Stimulated activated CD4-positive, alpha-beta T cell treated with anti-CD3 and anti-CD28 coated beads, Interleukin-12 subunit alpha, Interleukin-12 subunit beta, amount 100 ng/mL, for 48 hours (primary cell): Measurements from ENCODE around the gene OLIG1.

Source experiments
- DNase-seq, 3 donors: peaks; one replicate each; pipeline ENCODE4 v3.0.0-alpha.2; 2020; ENCODE audit warnings: low read depth in 2 of 3, low spot score in 1 of 3

OLIG1 gene

GRCh38 chr21:33030633-33031032 lies 39.3 kb upstream of the OLIG1 start:
- no peak for DNase-seq

GRCh38 chr21:33031152-33031911 lies 38.6 kb upstream of the OLIG1 start:
- DNase-seq = no peak

GRCh38 chr21:33032434-33033047 lies 37.4 kb upstream of the OLIG1 start:
- DNase-seq = no peak

- DNase-seq = no peak
Observed at GRCh38 chr21:33033094-33033951, 36.6 kb upstream of the OLIG1 start.

- DNase-seq = no peak
Observed at GRCh38 chr21:33033961-33034413, 36.0 kb upstream of the OLIG1 start.

GRCh38 chr21:33035147-33035546 lies 34.8 kb upstream of the OLIG1 start:
- DNase-seq = no peak

- DNase-seq = no peak
Observed at GRCh38 chr21:33036430-33037162, 33.3 kb upstream of the OLIG1 start.

- DNase-seq = no peak
Observed at GRCh38 chr21:33037501-33037900, 32.4 kb upstream of the OLIG1 start.

GRCh38 chr21:33039536-33039935 lies 30.4 kb upstream of the OLIG1 start:
- DNase-seq = no peak

GRCh38 chr21:33040215-33040614 lies 29.7 kb upstream of the OLIG1 start:
- DNase-seq = no peak

GRCh38 chr21:33041981-33042380 lies 28.0 kb upstream of the OLIG1 start:
- DNase-seq = no peak

GRCh38 chr21:33042812-33043211 lies 27.1 kb upstream of the OLIG1 start:
- DNase-seq = no peak

- DNase-seq = no peak
Observed at GRCh38 chr21:33046455-33046854, 23.5 kb upstream of the OLIG1 start.

GRCh38 chr21:33047231-33047630 lies 22.7 kb upstream of the OLIG1 start:
- no peak for DNase-seq

- no peak for DNase-seq
Observed at GRCh38 chr21:33051925-33052324, 18.0 kb upstream of the OLIG1 start.

GRCh38 chr21:33053951-33054350 lies 16.0 kb upstream of the OLIG1 start:
- DNase-seq = no peak

- no peak for DNase-seq
Observed at GRCh38 chr21:33055991-33056390, 13.9 kb upstream of the OLIG1 start.

- DNase-seq = no peak
Observed at GRCh38 chr21:33057385-33057940, 12.5 kb upstream of the OLIG1 start.

GRCh38 chr21:33058527-33058926 lies 11.4 kb upstream of the OLIG1 start:
- no peak for DNase-seq

- no peak for DNase-seq
Observed at GRCh38 chr21:33058957-33059356, 11.0 kb upstream of the OLIG1 start.

- no peak for DNase-seq
Observed at GRCh38 chr21:33059380-33059841, 10.5 kb upstream of the OLIG1 start.
